Caco-2 (cell line): ENCODE results near the gene CHDH. TPM values are rescaled to one million over a fixed set of nuclear protein-coding genes. Genes with fewer than 3 reads are reported as not detected.

Source experiments
- BruUV-seq: library from RNA; stranded (reverse); fragments of 400-500 nt; replicated peaks from 2 replicates; lab custom pipeline; 2021; lab: Mats Ljungman, UMichigan
- CTCF ChIA-PET: fragments of 300-600 bp; sonication (Branson Sonifier 250); formaldehyde crosslinking; loops from one replicate; lab custom pipeline; 2022; ENCODE audit warnings: antibody characterized with exemption; lab: Charles Lee
- POLR2A ChIA-PET: fragments of 300-600 bp; sonication (Branson Sonifier 250); formaldehyde crosslinking; loops from one replicate; lab custom pipeline; 2022; ENCODE audit warnings: antibody characterized with exemption; lab: Charles Lee
- DNase-seq, 2 experiments: peaks; one replicate each; pipeline versions ENCODE4 v3.0.0 to v3.0.0-alpha.2; 2020 to 2022
- H3K27me3 ChIP-seq: replicated peaks from 2 replicates; pipeline ENCODE4 v1.6.0; 2011; ENCODE audit warnings: low read length; ENCODE audit not compliant: control insufficient read depth, insufficient read depth
- H3K36me3 ChIP-seq: 2 replicates; pipeline ENCODE4 v1.5.1; 2011; ENCODE audit warnings: low read length; ENCODE audit not compliant: control insufficient read depth, insufficient read depth
- H3K4me1 ChIP-seq: fragments of 250-450 bp; sonication (Bioruptor Pico); 2 replicates; pipeline ENCODE4 v1.5.1; 2020; ENCODE audit warnings: mild to moderate bottlenecking
- H3K4me3 ChIP-seq: 2 replicates; pipeline ENCODE4 v1.5.1; 2011; ENCODE audit warnings: low read depth, mild to moderate bottlenecking, control low read depth, low read length
- H3K9me3 ChIP-seq: fragments of 250-450 bp; sonication (Bioruptor Pico); 2 replicates; pipeline ENCODE4 v1.5.1; 2020; ENCODE audit warnings: mild to moderate bottlenecking, moderate library complexity
- H3K27ac Mint-ChIP-seq: one replicate; pipeline ENCODE4 v1.8.0; 2022; ENCODE audit warnings: mixed read lengths; ENCODE audit not compliant: unreplicated experiment
- H3K27me3 Mint-ChIP-seq: one replicate; pipeline ENCODE4 v1.8.0; 2022; ENCODE audit warnings: mixed read lengths; ENCODE audit not compliant: insufficient read depth, unreplicated experiment
- H3K36me3 Mint-ChIP-seq: one replicate; pipeline ENCODE4 v1.8.0; 2022; ENCODE audit warnings: mild to moderate bottlenecking, mixed read lengths; ENCODE audit not compliant: insufficient read depth, unreplicated experiment
- H3K4me1 Mint-ChIP-seq: one replicate; pipeline ENCODE4 v1.8.0; 2022; ENCODE audit warnings: low read depth, mixed read lengths; ENCODE audit not compliant: unreplicated experiment
- H3K4me3 Mint-ChIP-seq: one replicate; pipeline ENCODE4 v1.8.0; 2022; ENCODE audit warnings: mild to moderate bottlenecking, moderate library complexity, mixed read lengths; ENCODE audit not compliant: unreplicated experiment
- H3K9me3 Mint-ChIP-seq: one replicate; pipeline ENCODE4 v1.8.0; 2022; ENCODE audit warnings: mixed read lengths; ENCODE audit not compliant: unreplicated experiment
- CTCF ChIP-seq, 2 experiments: fragments of 200-600 bp in 1 of 2; IDR thresholded peaks; 1 replicate in 1 of 2; 2 replicates in 1 of 2; pipeline versions ENCODE4 v1.5.1 to v1.8.0; 2011 to 2022; ENCODE audit warnings: antibody characterized with exemption in 1 of 2, control low read depth in 1 of 2, inconsistent platforms in 1 of 2, low read depth in 1 of 2, low read length in 1 of 2, mild to moderate bottlenecking in 1 of 2, moderate library complexity in 1 of 2; ENCODE audit not compliant: insufficient read depth in 1 of 2, severe bottlenecking in 1 of 2, unreplicated experiment in 1 of 2
- intact Hi-C: fragments of 100-400 bp; cut with micrococcal nuclease; formaldehyde crosslinking; loops from one replicate; pipeline ENCODE4 v1.10.0; 2022; ENCODE audit not compliant: unreplicated experiment
- total RNA-seq: library from RNA; stranded (reverse); gene quantifications from 2 replicates; pipeline ENCODE4 v1.2.3, GENCODE V29; 2022

CHDH gene
- total RNA-seq, 1 experiment from 2014 or later, result 32.4 TPM

GRCh38 chr3:53773611-53774368 lies 72.4 kb downstream of the CHDH start:
- no peaks in the 10 kb centered on the region for H3K36me3 ChIP-seq
- BruUV-seq, result no TSS peak
- TF ChIP-seq CTCF (IDR thresholded peaks at IDR 0.05; ENCODE audit: insufficient read depth in 1 of 2, low read depth in 1 of 2, low read length in 1 of 2, severe bottlenecking in 1 of 2, unreplicated experiment in 1 of 2), result no peak
- Mint-ChIP-seq H3K9me3 (no peaks in the 10 kb centered on the region), H3K27me3 (no peaks in the 10 kb centered on the region), H3K27ac (no peak overlapping the region), H3K4me1 (no peaks in the 10 kb centered on the region), H3K36me3 (no peaks in the 10 kb centered on the region), H3K4me3 (no peak overlapping the region)
- H3K4me1 ChIP-seq, result no peaks in the 10 kb centered on the region
- H3K9me3 ChIP-seq, result no peaks in the 10 kb centered on the region
- no peak overlapping the region for H3K4me3 ChIP-seq
- H3K27me3 ChIP-seq, result no peaks in the 10 kb centered on the region
- no peak for DNase-seq
- ChIA-PET POLR2A (no interaction called here), CTCF (no interaction called here)
- intact Hi-C loops, result no loop called here

DNA sequence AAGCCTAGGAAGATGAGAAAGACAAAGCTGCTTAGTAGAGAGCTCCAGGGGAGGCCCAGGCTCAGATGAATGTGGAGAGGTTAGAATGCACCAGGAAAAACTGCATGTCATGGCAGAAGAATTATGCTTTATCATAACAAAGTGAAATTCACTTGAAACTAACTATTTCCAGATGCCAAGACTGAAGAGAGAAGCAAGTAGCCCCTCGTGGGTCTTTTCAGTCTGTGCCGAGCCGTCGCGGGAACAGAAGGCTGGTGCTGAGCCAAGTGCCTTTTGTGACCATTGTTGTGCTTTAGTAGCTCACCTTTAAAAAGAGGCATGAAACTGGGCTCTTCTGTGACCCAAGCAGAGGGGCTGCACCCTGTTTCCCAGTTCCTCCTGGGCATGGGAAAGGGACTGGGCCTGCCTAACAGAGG lies 73.2 kb downstream of the CHDH start:
- Mint-ChIP-seq H3K27ac (no peak overlapping the region), H3K9me3 (no peaks in the 10 kb centered on the region), H3K4me3 (no peak overlapping the region), H3K27me3 (no peaks in the 10 kb centered on the region), H3K4me1 (no peaks in the 10 kb centered on the region), H3K36me3 (no peaks in the 10 kb centered on the region)
- Histone ChIP-seq H3K4me3 (no peak overlapping the region), H3K4me1 (no peaks in the 10 kb centered on the region), H3K27me3 (no peaks in the 10 kb centered on the region), H3K9me3 (no peaks in the 10 kb centered on the region), H3K36me3 (no peaks in the 10 kb centered on the region)
- no peak for TF ChIP-seq CTCF (IDR thresholded peaks at IDR 0.05; ENCODE audit: insufficient read depth in 1 of 2, low read depth in 1 of 2, low read length in 1 of 2, severe bottlenecking in 1 of 2, unreplicated experiment in 1 of 2)
- DNase-seq, result no peak
- intact Hi-C loops, result no loop called here
- ChIA-PET CTCF (no interaction called here), POLR2A (no interaction called here)
- no TSS peak for BruUV-seq

- H3K4me3 ChIP-seq, result no peak overlapping the region
- no peaks in the 10 kb centered on the region for H3K4me1 Mint-ChIP-seq
- H3K4me1 ChIP-seq, result no peaks in the 10 kb centered on the region
- H3K27me3 Mint-ChIP-seq, result no peaks in the 10 kb centered on the region
- BruUV-seq, result no TSS peak
- intact Hi-C loops, result no loop called here
- H3K9me3 Mint-ChIP-seq, result no peaks in the 10 kb centered on the region
- H3K36me3 ChIP-seq, result no peaks in the 10 kb centered on the region
- TF ChIP-seq CTCF (IDR thresholded peaks at IDR 0.05; ENCODE audit: insufficient read depth in 1 of 2, low read depth in 1 of 2, low read length in 1 of 2, severe bottlenecking in 1 of 2, unreplicated experiment in 1 of 2), result no peak
- H3K27me3 ChIP-seq, result no peaks in the 10 kb centered on the region
- DNase-seq, result no peak
- no peaks in the 10 kb centered on the region for H3K9me3 ChIP-seq
- no peaks in the 10 kb centered on the region for H3K36me3 Mint-ChIP-seq
- no peak overlapping the region for H3K27ac Mint-ChIP-seq
- ChIA-PET CTCF (no interaction called here), POLR2A (no interaction called here)
- H3K4me3 Mint-ChIP-seq, result no peak overlapping the region
Measured at GRCh38 chr3:53772562-53772961, 73.7 kb downstream of the CHDH start.
